ENCODE results near the gene FLYWCH2. TPM values are rescaled to one million over a fixed set of nuclear protein-coding genes. Genes with fewer than 3 reads are reported as not detected.

Gene FLYWCH2
- total and polyA plus RNA-seq, 9 of the 15 experiments (the other 6 are each of a cell fraction or from before 2014, with no cell fraction given) = 0.70 to 55.5 (median 7.6) TPM

- Histone ChIP-seq H3K4me2 (ENCODE audit: insufficient read depth, low read length) (no peak overlapping the region), H3K9ac (ENCODE audit: insufficient read depth in 1 of 2, low read depth in 2 of 2, low read length in 2 of 2) (no peak overlapping the region), H2AFZ (ENCODE audit: low read depth, low read length) (no peak overlapping the region), H3K36me3 (ENCODE audit: control insufficient read depth, insufficient read depth, low read length) (no peaks in the 10 kb centered on the region), H3K9me3 (replicated peaks; ENCODE audit: control insufficient read depth, insufficient read depth, low read depth, low read length) (0 out of 2 replicates have a peak, but pooled peaks cover under 1% of the 10 kb centered on the region), H3K4me3 (no peak overlapping the region), H3K79me2 (ENCODE audit: control insufficient read depth, insufficient read depth, low read length) (no peaks in the 10 kb centered on the region), H4K20me1 (replicated peaks; ENCODE audit: control insufficient read depth, insufficient read depth, low read length) (no peaks in the 10 kb centered on the region), H3K4me1 (replicated peaks in 1 of 2; ENCODE audit: control insufficient read depth in 2 of 2, insufficient read depth in 2 of 2, low read length in 2 of 2) (peaks cover 0 to 32% of the 10 kb centered on the region in 2 experiments; a peak in 3 of 5 replicates), H3K27me3 (ENCODE audit: control insufficient read depth in 2 of 2, insufficient read depth in 2 of 2, low read length in 2 of 2) (peaks cover 3 to 28% of the 10 kb centered on the region in 2 experiments; a peak in 2 of 5 replicates), H3K27ac (ENCODE audit: extremely low read depth, low read depth, low read length) (no peak overlapping the region), H3K9me1 (ENCODE audit: control insufficient read depth, insufficient read depth, low read length) (no peaks in the 10 kb centered on the region)
- POLR2A ChIA-PET = interaction anchor here (0.6 kb wide), 1 partner anchor 406 kb away, joined by 3 read pairs; no protein-coding TSS in a partner anchor
- in situ Hi-C loops (cut with MboI) (no loop called here), intact Hi-C loops (cut with micrococcal nuclease) (no loop called here)
- WGBS (ENCODE audit: insufficient coverage, low coverage, missing lambda C conversion rate) = 6% methylated on average over 10 of the region's 10 CpGs
- CTCF ChIA-PET (ENCODE audit: low intra/inter-chr PET ratio) = no interaction called here
- DNase-seq (ENCODE audit: extremely low read depth in 1 of 4, low spot score in 3 of 4) (no peak), FAIRE-seq (no peak), ATAC-seq (no peak)
- TF ChIP-seq CEBPZ (IDR thresholded peaks at IDR 0.05; ENCODE audit: borderline replicate concordance, low read depth, low read length) = no peak
- TF ChIP-seq ADNP (tag; IDR thresholded peaks at IDR 0.05) = no peak
- no peak for TF ChIP-seq BRD9 (IDR thresholded peaks at IDR 0.05; ENCODE audit: low read depth, partially characterized antibody)
- no peak for TF ChIP-seq CAMTA2 (CRISPR knock-in tag; conservative IDR thresholded peaks at IDR 0.05)
- TF ChIP-seq BACH1 (tag; IDR thresholded peaks at IDR 0.05) = no peak
- TF ChIP-seq ZNF217 (CRISPR knock-in tag; IDR thresholded peaks at IDR 0.05) = no peak
- TF ChIP-seq ZFX (CRISPR knock-in tag; IDR thresholded peaks at IDR 0.05) = no peak
- TF ChIP-seq BHLHE40 (IDR thresholded peaks at IDR 0.05; ENCODE audit: low read length) = no peak
- no peak for TF ChIP-seq ARID1B (IDR thresholded peaks at IDR 0.05)
- TF ChIP-seq TAF7 (tag; IDR thresholded peaks at IDR 0.05) = no peak
- no peak for TF ChIP-seq OTX1 (CRISPR knock-in tag; IDR thresholded peaks at IDR 0.05)
- TF ChIP-seq KDM2B (CRISPR knock-in tag; IDR thresholded peaks at IDR 0.05) = no peak
- no peak for TF ChIP-seq LCOR (CRISPR knock-in tag; IDR thresholded peaks at IDR 0.05)
- no peak for TF ChIP-seq ZMIZ1 (IDR thresholded peaks at IDR 0.05; ENCODE audit: low read depth in 2 of 2, low read length in 2 of 2)
- no peak for TF ChIP-seq ZNF395 (CRISPR knock-in tag; IDR thresholded peaks at IDR 0.05)
- BruUV-seq (replicated peaks) = no TSS peak
Measured at GRCh38 chr16:2859686-2860265, 23.2 kb upstream of the FLYWCH2 start.
